IMR-90 (cell line): ENCODE data around the gene ABCC10.
"Not testable (repeated sequence)": the region's sequence is repeated elsewhere in the genome, so short reads cannot be mapped to it uniquely, and the experiment has no call there.

Experiments used
- POLR2A ChIP-seq: IDR thresholded peaks from 2 replicates; pipeline ENCODE4 v1.6.1; 2012; ENCODE audit warnings: mild to moderate bottlenecking, low read depth, low read length
- TF ChIP-seq, protein P1 (sequence below): conservative IDR thresholded peaks from 2 replicates; pipeline ENCODE4 v1.5.1; 2012; ENCODE audit warnings: mild to moderate bottlenecking, low read depth, low read length, improper control_type of control experiment

DNA sequence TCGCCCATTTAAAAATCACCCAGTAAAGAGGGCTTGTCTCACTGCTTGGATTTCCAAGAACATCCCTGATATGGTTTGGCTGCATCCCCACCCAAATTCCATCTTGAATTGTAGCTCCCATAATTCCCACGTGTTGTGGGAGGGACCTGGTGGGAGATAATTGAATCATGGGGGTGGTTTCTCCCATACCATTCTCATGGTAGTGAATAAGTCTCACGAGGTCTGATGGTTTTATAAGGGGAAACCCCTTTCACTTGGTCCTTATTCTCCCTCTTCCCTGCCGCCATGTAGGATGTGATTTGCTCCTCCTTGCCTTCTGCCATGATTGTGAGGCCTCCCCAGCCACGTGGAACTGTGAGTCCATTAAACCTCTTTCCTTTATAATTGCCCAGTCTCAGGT, 39.9 kb downstream of the ABCC10 start:
- not testable (repeated sequence) for TF ChIP-seq POLR2A
- TF ChIP-seq, protein P1, sequence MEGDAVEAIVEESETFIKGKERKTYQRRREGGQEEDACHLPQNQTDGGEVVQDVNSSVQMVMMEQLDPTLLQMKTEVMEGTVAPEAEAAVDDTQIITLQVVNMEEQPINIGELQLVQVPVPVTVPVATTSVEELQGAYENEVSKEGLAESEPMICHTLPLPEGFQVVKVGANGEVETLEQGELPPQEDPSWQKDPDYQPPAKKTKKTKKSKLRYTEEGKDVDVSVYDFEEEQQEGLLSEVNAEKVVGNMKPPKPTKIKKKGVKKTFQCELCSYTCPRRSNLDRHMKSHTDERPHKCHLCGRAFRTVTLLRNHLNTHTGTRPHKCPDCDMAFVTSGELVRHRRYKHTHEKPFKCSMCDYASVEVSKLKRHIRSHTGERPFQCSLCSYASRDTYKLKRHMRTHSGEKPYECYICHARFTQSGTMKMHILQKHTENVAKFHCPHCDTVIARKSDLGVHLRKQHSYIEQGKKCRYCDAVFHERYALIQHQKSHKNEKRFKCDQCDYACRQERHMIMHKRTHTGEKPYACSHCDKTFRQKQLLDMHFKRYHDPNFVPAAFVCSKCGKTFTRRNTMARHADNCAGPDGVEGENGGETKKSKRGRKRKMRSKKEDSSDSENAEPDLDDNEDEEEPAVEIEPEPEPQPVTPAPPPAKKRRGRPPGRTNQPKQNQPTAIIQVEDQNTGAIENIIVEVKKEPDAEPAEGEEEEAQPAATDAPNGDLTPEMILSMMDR: not testable (repeated sequence)
